GM19240 (cell line): ENCODE results near the gene RBP4.

Experiments
- DNase-seq: peaks from one replicate; pipeline ENCODE4 v3.0.0; 2011; ENCODE audit warnings: low spot score; ENCODE audit not compliant: insufficient read length

RBP4 gene

GRCh38 chr10:93596539-93596938, 4.5 kb downstream of the RBP4 start:
- no peak for DNase-seq

GRCh38 chr10:93595378-93596161, 5.5 kb downstream of the RBP4 start:
- no peak for DNase-seq

- DNase-seq = no peak
These were observed 6.5 kb downstream of the RBP4 start for GRCh38 chr10:93594518-93594917.

GRCh38 chr10:93593749-93594148, 7.3 kb downstream of the RBP4 start:
- DNase-seq = no peak

- DNase-seq = no peak
These were observed 7.8 kb downstream of the RBP4 start for GRCh38 chr10:93593254-93593653.

- no peak for DNase-seq
These were observed 9.8 kb downstream of the RBP4 start for GRCh38 chr10:93591065-93591808.

- DNase-seq = no peak
These were observed 10.4 kb downstream of the RBP4 start for GRCh38 chr10:93590638-93591037.

GRCh38 chr10:93589648-93590562, 11.1 kb downstream of the RBP4 start:
- no peak for DNase-seq

GRCh38 chr10:93584445-93584844, 16.6 kb downstream of the RBP4 start:
- DNase-seq = no peak

GRCh38 chr10:93580828-93581227, 20.2 kb downstream of the RBP4 start:
- DNase-seq = no peak

- no peak for DNase-seq
These were observed 20.9 kb downstream of the RBP4 start for GRCh38 chr10:93579985-93580711.

GRCh38 chr10:93579089-93579488, 21.9 kb downstream of the RBP4 start:
- no peak for DNase-seq

- DNase-seq = no peak
These were observed 23.5 kb downstream of the RBP4 start for GRCh38 chr10:93577565-93577964.

GRCh38 chr10:93576888-93577287, 24.1 kb downstream of the RBP4 start:
- no peak for DNase-seq

GRCh38 chr10:93573924-93574323, 27.1 kb downstream of the RBP4 start:
- DNase-seq = no peak

GRCh38 chr10:93573051-93573909, 27.8 kb downstream of the RBP4 start:
- DNase-seq = no peak

GRCh38 chr10:93572606-93573005, 28.4 kb downstream of the RBP4 start:
- no peak for DNase-seq

- no peak for DNase-seq
These were observed 30.7 kb downstream of the RBP4 start for GRCh38 chr10:93570383-93570782.

- DNase-seq = no peak
These were observed 33.0 kb downstream of the RBP4 start for GRCh38 chr10:93568105-93568390.
